AG04449 (cell line): Measurements from ENCODE around the gene HERC5.

Experiments
- CTCF ChIA-PET: fragments of 350-600 bp; formaldehyde crosslinking; extraction: SDS; loops from one replicate; lab custom pipeline; 2021; ENCODE audit warnings: antibody characterized with exemption; lab: Yijun Ruan, JAX
- POLR2A ChIA-PET: fragments of 400-600, 350-600 bp; formaldehyde crosslinking; extraction: SDS; loops from one replicate; lab custom pipeline; 2020; ENCODE audit warnings: antibody characterized with exemption, inconsistent platforms; lab: Yijun Ruan, JAX
- DNase-seq: peaks from one replicate; pipeline ENCODE4 v3.0.0-alpha.2; 2010; ENCODE audit warnings: low read depth, low spot score
- H3K4me3 ChIP-seq: 2 replicates; pipeline ENCODE4 v1.5.1; 2011; ENCODE audit warnings: low read depth, mild to moderate bottlenecking, control low read depth, low read length
- CTCF ChIP-seq: IDR thresholded peaks from one replicate; pipeline ENCODE4 v1.5.1; 2011; ENCODE audit warnings: mild to moderate bottlenecking, moderate library complexity, low read length, control low read depth, inconsistent platforms; ENCODE audit not compliant: insufficient read depth; ENCODE audit errors: missing control alignments

HERC5 gene

DNA sequence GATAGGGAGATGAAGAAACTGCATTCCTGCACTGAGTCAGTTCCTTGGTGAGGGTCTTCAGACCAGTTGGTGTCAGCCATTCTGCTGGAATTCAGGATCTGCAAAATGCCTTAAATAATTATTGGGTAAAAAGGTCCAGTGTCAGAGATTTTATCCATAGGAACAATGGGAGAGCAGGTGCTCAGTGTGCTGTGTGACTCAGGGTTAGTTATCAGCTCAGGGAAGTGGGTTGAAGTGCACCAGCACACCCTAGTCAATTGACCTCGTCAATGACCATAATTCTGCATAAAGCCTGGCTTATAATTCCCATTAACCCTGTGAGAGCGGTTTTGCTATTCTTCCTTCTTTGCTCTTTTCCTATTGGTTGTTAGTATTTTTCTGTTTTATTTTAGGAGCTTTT lies 40.9 kb upstream of the HERC5 start:
- POLR2A ChIA-PET = no interaction called here
- no peak for DNase-seq
- no peak for TF ChIP-seq CTCF
- H3K4me3 ChIP-seq = no peak overlapping the region
- CTCF ChIA-PET = no interaction called here

DNA sequence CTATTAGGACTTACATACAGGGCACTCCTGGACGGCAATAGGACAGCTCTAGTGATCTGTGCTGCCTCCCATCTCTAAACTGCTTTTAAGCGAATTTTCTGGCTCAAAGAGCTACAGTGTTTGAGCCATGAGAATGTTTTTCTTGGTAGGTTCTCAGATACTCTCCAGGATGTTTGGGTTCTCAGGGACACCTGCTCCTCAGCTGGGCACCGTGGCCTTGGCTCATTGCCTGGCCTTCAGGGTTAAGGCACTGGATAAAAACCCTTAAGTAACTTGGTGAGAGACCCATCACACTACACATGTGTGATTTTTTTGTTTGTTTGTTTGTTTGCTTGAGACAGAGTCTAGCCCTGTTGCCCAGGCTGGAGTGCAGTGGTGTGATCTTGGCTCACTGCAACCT lies 38.5 kb upstream of the HERC5 start:
- no peak for TF ChIP-seq CTCF
- ChIA-PET POLR2A (no interaction called here), CTCF (no interaction called here)
- DNase-seq = no peak
- no peak overlapping the region for H3K4me3 ChIP-seq

DNA sequence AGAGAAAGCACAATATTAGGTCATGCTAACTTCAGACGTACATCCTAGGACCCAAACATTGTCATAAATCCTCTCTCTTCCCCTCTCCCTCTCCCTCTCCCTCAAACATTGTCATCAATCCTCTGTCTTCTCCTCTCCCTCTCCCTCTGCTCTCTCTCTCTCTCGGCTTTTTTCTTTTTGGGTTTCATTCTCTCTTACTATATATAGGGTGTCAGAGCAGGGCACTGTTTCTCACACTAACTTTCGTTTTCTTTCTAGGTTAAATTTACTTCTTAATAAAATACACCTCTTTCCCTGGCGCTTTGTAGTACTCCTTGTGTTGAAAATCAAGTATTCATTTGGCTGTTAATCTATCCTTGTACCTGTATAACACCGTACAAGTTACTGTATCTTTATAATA lies 37.0 kb upstream of the HERC5 start:
- no peak overlapping the region for H3K4me3 ChIP-seq
- CTCF ChIA-PET = no interaction called here
- TF ChIP-seq CTCF = no peak
- DNase-seq = no peak
- POLR2A ChIA-PET = no interaction called here

DNA sequence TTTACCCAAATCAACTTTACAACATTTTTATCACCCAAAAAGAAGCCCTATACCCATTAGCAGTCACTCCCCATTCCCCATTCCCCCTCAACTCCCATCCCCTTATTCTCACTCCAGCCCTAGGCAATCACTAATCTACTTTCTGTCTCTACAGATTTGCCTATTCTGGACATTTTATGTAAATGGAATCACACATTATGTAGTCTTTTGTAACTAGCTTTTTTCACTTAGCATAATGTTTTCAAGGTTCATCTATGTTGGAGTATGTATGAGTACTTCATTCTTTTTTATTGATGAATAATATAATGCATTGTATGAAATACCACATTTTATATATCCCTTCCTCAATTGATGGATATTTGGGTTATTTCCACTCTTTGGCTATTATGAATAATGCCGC lies 36.1 kb upstream of the HERC5 start:
- H3K4me3 ChIP-seq = no peak overlapping the region
- ChIA-PET POLR2A (no interaction called here), CTCF (no interaction called here)
- no peak for TF ChIP-seq CTCF
- no peak for DNase-seq

DNA sequence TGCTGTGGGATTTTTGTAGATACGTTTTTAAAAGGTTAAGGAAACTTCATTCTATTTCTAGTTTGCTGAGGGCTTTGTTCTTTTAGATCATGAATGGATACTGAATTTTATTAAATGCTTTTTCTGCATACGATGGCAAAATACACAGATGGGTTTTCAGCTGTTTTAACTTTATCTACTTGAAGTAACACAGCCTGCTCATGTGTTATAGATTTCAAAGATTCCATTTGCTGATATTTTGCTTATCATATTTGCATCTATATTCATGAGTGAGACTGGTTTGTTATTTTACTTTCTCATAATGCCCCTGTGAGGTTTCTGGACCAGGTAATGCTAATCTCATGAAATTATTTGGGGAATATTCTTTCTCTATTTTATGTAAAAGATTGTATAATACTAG lies 34.5 kb upstream of the HERC5 start:
- ChIA-PET POLR2A (no interaction called here), CTCF (no interaction called here)
- no peak for DNase-seq
- no peak for TF ChIP-seq CTCF
- H3K4me3 ChIP-seq = no peak overlapping the region

- ChIA-PET POLR2A (no interaction called here), CTCF (no interaction called here)
- TF ChIP-seq CTCF = no peak
- H3K4me3 ChIP-seq = no peak overlapping the region
- no peak for DNase-seq
These were observed 27.5 kb upstream of the HERC5 start for GRCh38 chr4:88429401-88429800.
